Left lung (tissue), 10 donors: Measurements from ENCODE around the gene OLA1. TPM values are rescaled to one million over a fixed set of nuclear protein-coding genes. Genes with fewer than 3 reads are reported as not detected.

Experiments
- ATAC-seq: fragments of 200-7000 bp; cut with Tn5 transposase; one replicate; pipeline ENCODE4 v1.9.1; 2020; ENCODE audit warnings: moderate library complexity
- DNase-seq, 4 donors: peaks; one replicate each; pipeline ENCODE4 v3.0.0-alpha.2; 2013 to 2020
- H3K27ac ChIP-seq, 2 donors: fragments of 200-600 bp; sonication (generic) in 1 of 2; one replicate each; pipeline versions ENCODE4 v1.5.0 to v1.8.0; 2020 to 2021
- H3K27me3 ChIP-seq, 2 donors: fragments of 200-600 bp; sonication (generic) in 1 of 2; one replicate each; pipeline versions ENCODE4 v1.5.0 to v1.8.0; 2020 to 2021
- H3K36me3 ChIP-seq, 2 donors: fragments of 200-600 bp; sonication (generic) in 1 of 2; one replicate each; pipeline versions ENCODE4 v1.5.0 to v1.8.0; 2020 to 2021
- H3K4me1 ChIP-seq, 2 donors: fragments of 200-600 bp; one replicate each; pipeline ENCODE4 v1.8.0; 2021
- H3K4me3 ChIP-seq, 2 donors: fragments of 200-600 bp; sonication (generic) in 1 of 2; one replicate each; pipeline versions ENCODE4 v1.5.0 to v1.8.0; 2020 to 2021; ENCODE audit warnings: mild to moderate bottlenecking in 1 of 2
- H3K9me3 ChIP-seq, 2 donors: fragments of 200-600 bp; sonication (generic) in 1 of 2; one replicate each; pipeline versions ENCODE4 v1.5.0 to v1.8.0; 2020 to 2021
- CTCF ChIP-seq, 2 donors: fragments of 200-600 bp; sonication (generic) in 1 of 2; IDR thresholded peaks; one replicate each; pipeline versions ENCODE4 v1.5.0 to v1.8.0; 2021; ENCODE audit warnings: antibody characterized with exemption in 2 of 2
- intact Hi-C, 2 donors: fragments of 100-400 bp; cut with DNase I; formaldehyde crosslinking; loops; one replicate each; pipeline versions ENCODE4 v1.11.2 to v1.14.2; 2022
- polyA plus RNA-seq, 6 donors: library from polyadenylated mRNA; unstranded; fragments of 120-200 nt; gene quantifications; one replicate each; pipeline ENCODE4 v1.2.1, GENCODE V29; 2013; ENCODE audit not compliant: insufficient read length in 6 of 6
- total RNA-seq, 2 donors: library from RNA; stranded (reverse); fragmentation: NEBNext Ultra II Directional; extraction: Animal tissue kit (Norgen Biotek cat#: 25700); gene quantifications; one replicate each; pipeline ENCODE4 v1.2.1, GENCODE V29; 2021
- donor health status: DM: no; HTN: yes; CAD: no.
- donor health status: DM: no; HTN: no; CAD: no.

The OLA1 gene
- total and polyA plus RNA-seq, 8 donors = 66.3 to 130 (median 112) TPM

- no peaks in the 10 kb centered on the region for H3K9me3 ChIP-seq
These were observed 37.5 kb downstream of the OLA1 start for GRCh38 chr2:174210862-174211261.

GRCh38 chr2:174209325-174209724 is 39.0 kb downstream of the OLA1 start:
- intact Hi-C loops = no loop called here
- Histone ChIP-seq H3K4me3 (no peak overlapping the region), H3K36me3 (no peaks in the 10 kb centered on the region), H3K27ac (no peak overlapping the region), H3K4me1 (no peaks in the 10 kb centered on the region), H3K27me3 (no peaks in the 10 kb centered on the region), H3K9me3 (no peaks in the 10 kb centered on the region)
- DNase-seq (no peak), ATAC-seq (no peak)
- TF ChIP-seq CTCF (IDR thresholded peaks at IDR 0.05) = no peak

More at GRCh38 chr2:174210862-174211261, 37.5 kb downstream of the OLA1 start:
- TF ChIP-seq CTCF (IDR thresholded peaks at IDR 0.05) = no peak
- Histone ChIP-seq H3K4me3 (no peak overlapping the region), H3K4me1 (no peaks in the 10 kb centered on the region), H3K27me3 (no peaks in the 10 kb centered on the region), H3K36me3 (no peaks in the 10 kb centered on the region), H3K27ac (no peak overlapping the region)
- DNase-seq (no peak), ATAC-seq (no peak)
- intact Hi-C loops = no loop called here

- no peak for DNase-seq
- Histone ChIP-seq H3K4me3 (no peak overlapping the region), H3K9me3 (no peaks in the 10 kb centered on the region), H3K36me3 (no peaks in the 10 kb centered on the region), H3K4me1 (no peaks in the 10 kb centered on the region), H3K27ac (no peak overlapping the region), H3K27me3 (no peaks in the 10 kb centered on the region)
- no peak for ATAC-seq
- intact Hi-C loops = no loop called here
- TF ChIP-seq CTCF (IDR thresholded peaks at IDR 0.05) = no peak
These were observed 40.3 kb downstream of the OLA1 start for GRCh38 chr2:174208026-174208425.

GRCh38 chr2:174205562-174205961 is 42.8 kb downstream of the OLA1 start:
- no peaks in the 10 kb centered on the region for H3K9me3 ChIP-seq
- no peak for DNase-seq

GRCh38 chr2:174202188-174202587 is 46.1 kb downstream of the OLA1 start:
- TF ChIP-seq CTCF (IDR thresholded peaks at IDR 0.05) = no peak

More at GRCh38 chr2:174205562-174205961, 42.8 kb downstream of the OLA1 start:
- Histone ChIP-seq H3K36me3 (no peaks in the 10 kb centered on the region), H3K4me1 (no peaks in the 10 kb centered on the region), H3K27ac (no peak overlapping the region), H3K27me3 (no peaks in the 10 kb centered on the region), H3K4me3 (no peak overlapping the region)
- ATAC-seq = no peak
- no peak for TF ChIP-seq CTCF (IDR thresholded peaks at IDR 0.05)
- intact Hi-C loops = no loop called here

More at GRCh38 chr2:174202188-174202587, 46.1 kb downstream of the OLA1 start:
- Histone ChIP-seq H3K27ac (no peak overlapping the region), H3K9me3 (no peaks in the 10 kb centered on the region), H3K4me3 (no peak overlapping the region), H3K27me3 (no peaks in the 10 kb centered on the region), H3K4me1 (no peaks in the 10 kb centered on the region), H3K36me3 (no peaks in the 10 kb centered on the region)
- no peak for DNase-seq
- no peak for ATAC-seq
- intact Hi-C loops = no loop called here
